IMR-90 (cell line): ENCODE results near the gene ZBTB33. TPM values are rescaled to one million over a fixed set of nuclear protein-coding genes. Genes with fewer than 3 reads are reported as not detected.

Experiments used
- ATAC-seq: fragments of 200-7000 bp; cut with Tn5 transposase; 2 replicates; pipeline ENCODE4 v1.9.1; 2020; ENCODE audit warnings: low read depth, mild to moderate bottlenecking, moderate library complexity
- BruUV-seq: library from RNA; stranded (reverse); fragments of 400-500 nt; replicated peaks from 2 replicates; lab custom pipeline; 2021; lab: Mats Ljungman, UMichigan
- CTCF ChIA-PET: fragments of 300-600 bp; formaldehyde crosslinking; extraction: SDS; loops from one replicate; lab custom pipeline; 2021; ENCODE audit warnings: antibody characterized with exemption; lab: Yijun Ruan, JAX
- POLR2A ChIA-PET: fragments of 300-600 bp; sonication (Branson Sonifier 250); formaldehyde crosslinking; loops from one replicate; lab custom pipeline; 2022; ENCODE audit warnings: antibody characterized with exemption; ENCODE audit not compliant: unreplicated experiment; lab: Charles Lee
- DNase-seq: peaks from one replicate; pipeline ENCODE4 v3.0.0; 2013
- H2AFZ ChIP-seq: replicated peaks from 2 replicates; pipeline ENCODE3; 2013; ENCODE audit warnings: low read length, mild to moderate bottlenecking; ENCODE audit not compliant: poor library complexity
- H2AK5ac ChIP-seq: 2 replicates; pipeline ENCODE4 v1.6.1; 2013; ENCODE audit warnings: low read depth, low read length, inconsistent platforms
- H2AK9ac ChIP-seq: replicated peaks from 2 replicates; pipeline ENCODE3; 2013; ENCODE audit warnings: mild to moderate bottlenecking, low read depth, low read length, moderate library complexity; ENCODE audit not compliant: poor library complexity
- H2BK120ac ChIP-seq: 2 replicates; pipeline ENCODE4 v1.6.1; 2013; ENCODE audit warnings: low read depth, low read length, inconsistent platforms
- H2BK15ac ChIP-seq: 3 replicates; pipeline ENCODE4 v1.6.1; 2013; ENCODE audit warnings: low read depth, low read length, inconsistent platforms
- H2BK20ac ChIP-seq: 2 replicates; pipeline ENCODE4 v1.6.1; 2013; ENCODE audit warnings: low read depth, mild to moderate bottlenecking, inconsistent platforms, low read length, moderate library complexity
- H2BK5ac ChIP-seq: 2 replicates; pipeline ENCODE4 v1.6.1; 2013; ENCODE audit warnings: mild to moderate bottlenecking, low read depth, low read length, inconsistent platforms; ENCODE audit not compliant: poor library complexity, severe bottlenecking
- H3K14ac ChIP-seq: replicated peaks from 2 replicates; pipeline ENCODE4 v1.6.1; 2013; ENCODE audit warnings: low read depth, low read length, inconsistent platforms
- H3K18ac ChIP-seq: 2 replicates; pipeline ENCODE4 v1.6.1; 2013; ENCODE audit warnings: low read depth, low read length, control low read depth
- H3K23ac ChIP-seq: 2 replicates; pipeline ENCODE4 v1.6.1; 2013; ENCODE audit warnings: low read depth, low read length, inconsistent platforms
- H3K27ac ChIP-seq: 2 replicates; pipeline ENCODE4 v1.5.1; 2013; ENCODE audit warnings: mild to moderate bottlenecking, control low read depth, low read length; ENCODE audit not compliant: insufficient read depth
- H3K27me3 ChIP-seq: 2 replicates; pipeline ENCODE4 v1.6.1; 2013; ENCODE audit warnings: low read length; ENCODE audit not compliant: control insufficient read depth, insufficient read depth
- H3K36me3 ChIP-seq: 2 replicates; pipeline ENCODE4 v1.6.1; 2013; ENCODE audit warnings: low read length, mixed read lengths; ENCODE audit not compliant: control insufficient read depth, insufficient read depth
- H3K4ac ChIP-seq: 2 replicates; pipeline ENCODE4 v1.6.1; 2013; ENCODE audit warnings: low read depth, low read length, inconsistent platforms
- H3K4me1 ChIP-seq: 2 replicates; pipeline ENCODE4 v1.6.1; 2013; ENCODE audit warnings: low read length, mixed read lengths; ENCODE audit not compliant: control insufficient read depth, insufficient read depth
- H3K4me2 ChIP-seq: 2 replicates; pipeline ENCODE4 v1.6.1; 2013; ENCODE audit warnings: low read depth, mild to moderate bottlenecking, control low read depth, low read length, moderate library complexity
- H3K4me3 ChIP-seq: 2 replicates; pipeline ENCODE4 v1.5.1; 2013; ENCODE audit warnings: low read depth, mild to moderate bottlenecking, control low read depth, low read length, moderate library complexity; ENCODE audit not compliant: insufficient read depth
- H3K56ac ChIP-seq: 2 replicates; pipeline ENCODE4 v1.6.1; 2013; ENCODE audit warnings: low read length, inconsistent platforms; ENCODE audit not compliant: insufficient read depth; ENCODE audit errors: extremely low read depth
- H3K79me1 ChIP-seq, 2 experiments: 2 replicates each; pipeline ENCODE4 v1.6.1; 2013; ENCODE audit warnings: low read length in 2 of 2, inconsistent platforms in 1 of 2, low read depth in 1 of 2
- H3K9ac ChIP-seq: 2 replicates; pipeline ENCODE4 v1.6.1; 2013; ENCODE audit warnings: low read depth, low read length, control low read depth
- H3K9me1 ChIP-seq: 2 replicates; pipeline ENCODE4 v1.6.1; 2013; ENCODE audit warnings: low read length, inconsistent platforms; ENCODE audit not compliant: insufficient read depth
- H3K9me3 ChIP-seq: 2 replicates; pipeline ENCODE4 v1.6.1; 2013; ENCODE audit warnings: low read length; ENCODE audit not compliant: control insufficient read depth, insufficient read depth
- H4K20me1 ChIP-seq: 2 replicates; pipeline ENCODE4 v1.6.1; 2013; ENCODE audit warnings: low read length, inconsistent platforms; ENCODE audit not compliant: insufficient read depth
- H4K5ac ChIP-seq: 2 replicates; pipeline ENCODE4 v1.6.1; 2013; ENCODE audit warnings: mild to moderate bottlenecking, low read depth, low read length, control low read depth
- H4K8ac ChIP-seq, 2 experiments: 2 replicates each; pipeline ENCODE4 v1.6.1; 2013; ENCODE audit warnings: low read depth in 2 of 2, low read length in 2 of 2, control low read depth in 1 of 2, inconsistent platforms in 1 of 2
- H4K91ac ChIP-seq: 2 replicates; pipeline ENCODE4 v1.6.1; 2013; ENCODE audit warnings: low read depth, low read length, inconsistent platforms; ENCODE audit not compliant: insufficient read depth
- CEBPB ChIP-seq: IDR thresholded peaks from 2 replicates; pipeline ENCODE4 v1.6.1; 2012; ENCODE audit warnings: low read depth, low read length, improper control_type of control experiment
- CHD1 ChIP-seq: IDR thresholded peaks from 2 replicates; pipeline ENCODE4 v1.6.1; 2012; ENCODE audit warnings: low read depth, low read length, improper control_type of control experiment
- FOS ChIP-seq: fragments of 150-350 bp; IDR thresholded peaks from 2 replicates; pipeline ENCODE4 v1.6.1; 2016; ENCODE audit warnings: low read depth, low read length
- MAFK ChIP-seq: IDR thresholded peaks from 2 replicates; pipeline ENCODE4 v1.6.1; 2012; ENCODE audit warnings: low read depth, low read length, improper control_type of control experiment
- POLR2A ChIP-seq: IDR thresholded peaks from 2 replicates; pipeline ENCODE4 v1.6.1; 2012; ENCODE audit warnings: mild to moderate bottlenecking, low read depth, low read length
- RFX5 ChIP-seq: IDR thresholded peaks from 2 replicates; pipeline ENCODE4 v1.8.0; 2012; ENCODE audit warnings: low read depth, mild to moderate bottlenecking, low read length, moderate library complexity
- SMC3 ChIP-seq: fragments of 150-350 bp; IDR thresholded peaks from 2 replicates; pipeline ENCODE4 v1.6.1; 2016; ENCODE audit warnings: low read depth, mild to moderate bottlenecking, antibody characterized with exemption, low read length, moderate library complexity
- WGBS, 2 experiments: methylation state at CpG; one replicate each; pipeline versions ENCODE4 v1.1.5 to v1.1.7; 2013; ENCODE audit warnings: missing lambda C conversion rate in 2 of 2; ENCODE audit not compliant: insufficient read length in 1 of 2; ENCODE audit errors: extremely low coverage in 2 of 2; 5-methylcytosine and 5-hydroxymethylcytosine counted together
- dilution Hi-C: fragments of 300-500 bp; cut with HindIII; formaldehyde crosslinking; loops from one replicate; pipeline ENCODE4 v1.14.3; 2018; ENCODE audit warnings: low sequenced_read_pairs; ENCODE audit not compliant: unreplicated experiment
- in situ Hi-C: fragments of 300-500 bp; cut with MboI; formaldehyde crosslinking; loops from 3 replicates; pipeline ENCODE4 v1.14.3; 2019; ENCODE audit warnings: low sequenced_read_pairs, inconsistent platforms, mixed read lengths
- intact Hi-C: fragments of 100-400 bp; cut with micrococcal nuclease; formaldehyde crosslinking; loops from 2 replicates; pipeline ENCODE4 v1.10.0; 2022
- polyA plus RNA-seq, 3 experiments: library from polyadenylated mRNA; depleted of rRNA; stranded (reverse); fragments of >200 nt; gene quantifications; 2 replicates each; pipeline ENCODE4 v1.2.3, GENCODE V29; 2012; ENCODE audit warnings: low replicate concordance in 1 of 3
- total RNA-seq: library from RNA; depleted of rRNA; stranded (reverse); fragments of >200 nt; gene quantifications from 2 replicates; pipeline ENCODE4 v1.2.3, GENCODE V29; 2012
- TF ChIP-seq, protein P1 (sequence below): fragments of 150-350 bp; IDR thresholded peaks from 2 replicates; pipeline ENCODE4 v1.6.1; 2017; ENCODE audit warnings: mild to moderate bottlenecking, antibody characterized with exemption, low read length, low read depth
- TF ChIP-seq, protein P2 (sequence below): conservative IDR thresholded peaks from 2 replicates; pipeline ENCODE4 v1.5.1; 2012; ENCODE audit warnings: mild to moderate bottlenecking, low read depth, low read length, improper control_type of control experiment

Gene ZBTB33
- total and polyA plus RNA-seq, 2 of the 4 experiments (the other 2 are of a cell fraction), result 3.3 to 16.3 TPM

DNA sequence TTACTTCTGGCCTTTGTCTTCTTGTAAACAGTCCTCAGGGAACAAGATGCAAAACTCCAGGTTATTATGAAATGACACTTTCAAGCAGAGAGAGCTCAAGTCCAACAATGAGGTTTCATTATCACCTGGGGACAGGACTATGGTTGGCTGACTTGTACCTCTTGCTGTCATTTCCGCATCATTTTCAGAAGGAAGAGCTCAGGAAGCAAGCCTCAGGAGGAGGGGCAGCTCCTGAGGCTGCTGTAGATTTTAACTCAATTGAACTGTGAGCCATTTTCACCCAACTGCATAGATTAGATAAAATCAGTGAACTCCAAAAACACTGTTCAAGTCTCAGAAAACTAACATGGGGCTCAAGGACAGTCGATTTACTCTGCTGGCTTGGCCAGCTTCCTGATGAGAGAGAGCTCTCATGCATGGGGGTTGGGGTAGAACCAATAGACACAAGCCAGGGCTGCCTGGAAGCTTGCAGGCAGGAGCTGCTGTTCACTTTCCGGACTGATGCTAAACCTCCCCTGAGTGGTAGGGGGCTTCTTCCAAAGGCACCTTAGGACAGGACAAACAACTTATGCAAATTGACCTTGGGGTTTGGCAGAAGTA, 37.0 kb downstream of the ZBTB33 start:
- Histone ChIP-seq H3K14ac (no peak overlapping the region), H4K91ac (no peak overlapping the region), H3K18ac (no peak overlapping the region), H2AFZ (no peak overlapping the region), H4K20me1 (no peaks in the 10 kb centered on the region), H3K4me1 (no peaks in the 10 kb centered on the region), H2BK15ac (no peak overlapping the region), H3K23ac (no peak overlapping the region), H4K8ac (no peak overlapping the region), H3K9ac (no peak overlapping the region), H3K36me3 (no peaks in the 10 kb centered on the region), H2AK9ac (no peak overlapping the region), H3K9me1 (no peaks in the 10 kb centered on the region), H3K27ac (no peak overlapping the region), H4K5ac (no peak overlapping the region), H2BK120ac (no peak overlapping the region), H3K79me1 (no peaks in the 10 kb centered on the region), H2AK5ac (no peak overlapping the region), H2BK5ac (no peak overlapping the region), H3K9me3 (no peaks in the 10 kb centered on the region), H3K4me3 (no peak overlapping the region), H3K27me3 (peaks cover 6% of the 10 kb centered on the region), H3K4me2 (no peak overlapping the region), H2BK20ac (no peak overlapping the region), H3K56ac (no peak overlapping the region), H3K4ac (no peak overlapping the region)
- ATAC-seq (no peak), DNase-seq (no peak)
- intact Hi-C loops, result no loop called here
- in situ Hi-C loops, result no loop called here
- WGBS, 2 experiments, result no CpG with 5 or more reads among the region's 3 CpGs
- TF ChIP-seq, protein P1, sequence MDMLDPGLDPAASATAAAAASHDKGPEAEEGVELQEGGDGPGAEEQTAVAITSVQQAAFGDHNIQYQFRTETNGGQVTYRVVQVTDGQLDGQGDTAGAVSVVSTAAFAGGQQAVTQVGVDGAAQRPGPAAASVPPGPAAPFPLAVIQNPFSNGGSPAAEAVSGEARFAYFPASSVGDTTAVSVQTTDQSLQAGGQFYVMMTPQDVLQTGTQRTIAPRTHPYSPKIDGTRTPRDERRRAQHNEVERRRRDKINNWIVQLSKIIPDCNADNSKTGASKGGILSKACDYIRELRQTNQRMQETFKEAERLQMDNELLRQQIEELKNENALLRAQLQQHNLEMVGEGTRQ, result no peak
- TF ChIP-seq, protein P2, sequence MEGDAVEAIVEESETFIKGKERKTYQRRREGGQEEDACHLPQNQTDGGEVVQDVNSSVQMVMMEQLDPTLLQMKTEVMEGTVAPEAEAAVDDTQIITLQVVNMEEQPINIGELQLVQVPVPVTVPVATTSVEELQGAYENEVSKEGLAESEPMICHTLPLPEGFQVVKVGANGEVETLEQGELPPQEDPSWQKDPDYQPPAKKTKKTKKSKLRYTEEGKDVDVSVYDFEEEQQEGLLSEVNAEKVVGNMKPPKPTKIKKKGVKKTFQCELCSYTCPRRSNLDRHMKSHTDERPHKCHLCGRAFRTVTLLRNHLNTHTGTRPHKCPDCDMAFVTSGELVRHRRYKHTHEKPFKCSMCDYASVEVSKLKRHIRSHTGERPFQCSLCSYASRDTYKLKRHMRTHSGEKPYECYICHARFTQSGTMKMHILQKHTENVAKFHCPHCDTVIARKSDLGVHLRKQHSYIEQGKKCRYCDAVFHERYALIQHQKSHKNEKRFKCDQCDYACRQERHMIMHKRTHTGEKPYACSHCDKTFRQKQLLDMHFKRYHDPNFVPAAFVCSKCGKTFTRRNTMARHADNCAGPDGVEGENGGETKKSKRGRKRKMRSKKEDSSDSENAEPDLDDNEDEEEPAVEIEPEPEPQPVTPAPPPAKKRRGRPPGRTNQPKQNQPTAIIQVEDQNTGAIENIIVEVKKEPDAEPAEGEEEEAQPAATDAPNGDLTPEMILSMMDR, result no peak
- TF ChIP-seq POLR2A (no peak), RFX5 (no peak), CEBPB (no peak), FOS (no peak), CHD1 (no peak), MAFK (no peak), SMC3 (no peak)
- dilution Hi-C loops, result no loop called here
- CTCF ChIA-PET, result no interaction called here
- BruUV-seq, result no TSS peak
- POLR2A ChIA-PET, result no interaction called here
